ENCODE results near the gene CSMD2.

Gene CSMD2

GRCh38 chr1:33841494-33841893 lies 323.5 kb downstream of the CSMD2 start:
- DNase-seq: no peak

DNA sequence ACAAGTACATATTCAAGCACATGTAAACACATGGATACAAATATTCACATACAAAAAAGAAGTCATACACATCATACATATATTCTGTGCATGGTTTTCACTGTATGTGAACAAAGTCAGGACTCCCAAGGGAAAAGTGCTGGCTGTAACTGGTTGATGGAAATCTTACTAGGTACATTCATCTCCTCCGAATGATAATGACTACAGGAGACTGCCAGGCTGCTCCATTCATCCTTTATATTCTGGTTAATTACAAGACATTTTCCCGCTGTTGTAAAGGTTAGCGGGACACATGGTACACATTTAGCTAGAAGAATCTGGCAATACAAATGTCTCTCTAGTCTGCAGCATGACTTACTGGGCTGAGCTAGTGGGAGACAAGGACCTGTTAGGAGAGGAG lies 327.4 kb downstream of the CSMD2 start:
- DNase-seq: no peak

GRCh38 chr1:33836911-33837310 lies 328.1 kb downstream of the CSMD2 start:
- no peak for DNase-seq

DNA sequence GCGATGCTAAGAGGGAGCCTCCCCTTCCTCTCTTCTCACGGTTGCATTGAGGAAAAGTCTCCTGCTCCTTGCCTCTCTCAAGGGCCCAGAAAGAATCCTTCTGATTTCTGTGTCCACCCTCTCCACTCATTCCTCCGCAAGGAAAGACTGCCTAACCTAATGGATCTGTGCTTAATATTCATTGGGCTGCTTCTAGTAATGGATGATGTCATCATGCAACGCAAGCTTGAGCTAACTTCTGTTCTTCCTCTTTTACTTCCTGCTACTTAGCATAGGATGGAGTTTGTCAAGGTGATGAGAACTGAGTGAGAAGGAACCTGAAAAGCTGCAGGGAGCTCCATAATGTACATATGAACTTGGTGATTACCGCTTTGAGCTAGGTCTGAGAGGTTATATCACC lies 336.4 kb downstream of the CSMD2 start:
- no peak for DNase-seq

DNA sequence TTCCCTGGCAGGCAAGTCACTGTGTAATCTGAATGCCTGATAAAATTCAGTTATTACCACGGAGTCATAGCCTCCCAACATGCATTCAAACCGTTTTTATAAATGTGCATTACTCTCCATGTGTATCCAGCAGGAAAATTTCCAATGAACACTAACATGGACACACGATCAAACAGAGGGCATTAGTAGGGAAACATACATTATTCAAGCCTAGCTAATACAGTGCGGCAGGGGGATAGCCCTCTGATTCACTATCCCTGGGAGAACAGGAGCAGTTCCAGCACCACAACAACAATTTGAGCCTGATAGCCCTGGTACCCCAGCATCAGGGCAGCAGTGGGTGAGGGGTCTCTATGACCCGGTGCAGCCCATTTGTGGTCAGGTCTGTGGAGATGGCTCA lies 337.0 kb downstream of the CSMD2 start:
- DNase-seq: no peak

GRCh38 chr1:33826711-33827110 lies 338.3 kb downstream of the CSMD2 start:
- no peak for DNase-seq

DNA sequence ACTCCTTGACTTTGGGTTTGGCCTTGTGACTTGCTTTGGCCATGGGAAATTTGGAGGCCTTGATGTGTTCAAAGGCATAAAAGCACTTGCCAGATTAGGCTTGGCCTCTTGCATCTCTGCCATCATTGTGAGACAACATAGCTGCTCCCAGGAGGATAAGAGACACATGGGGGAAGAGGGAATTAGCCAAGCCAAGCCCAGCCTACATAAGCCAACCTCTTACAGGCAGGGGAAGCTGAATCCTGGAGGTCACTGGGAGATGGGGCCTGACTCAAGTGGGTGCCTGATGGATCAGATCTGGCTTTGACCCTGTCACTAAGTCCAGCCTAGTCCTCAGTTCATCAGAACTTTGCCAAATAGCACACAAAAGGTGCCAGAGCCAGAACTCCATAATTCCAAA lies 338.7 kb downstream of the CSMD2 start:
- DNase-seq: no peak

DNA sequence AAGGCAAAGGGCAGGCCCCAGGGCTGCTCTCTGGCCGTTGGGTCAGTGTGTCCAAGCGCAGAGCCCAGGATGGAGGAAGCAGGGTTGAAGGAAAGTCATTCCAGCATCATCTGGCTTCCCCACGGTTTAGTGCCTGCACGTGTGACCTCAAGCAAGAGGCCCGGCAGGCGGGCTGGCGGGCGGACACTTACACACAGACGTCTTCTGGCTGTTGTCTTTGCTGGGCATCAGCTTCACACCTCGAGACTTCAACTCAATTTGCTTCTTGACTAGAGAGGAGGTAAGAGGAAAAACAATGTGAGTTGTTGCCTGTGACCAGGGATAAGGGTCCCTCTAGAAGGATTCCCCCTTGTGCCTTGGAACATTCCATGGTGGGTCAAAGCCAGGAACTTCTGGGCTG lies 339.5 kb downstream of the CSMD2 start:
- DNase-seq: no peak

- DNase-seq: no peak
Observed at GRCh38 chr1:33824971-33825370, 340.1 kb downstream of the CSMD2 start.

- no peak for DNase-seq
Observed at GRCh38 chr1:33824321-33824720, 340.7 kb downstream of the CSMD2 start.

DNA sequence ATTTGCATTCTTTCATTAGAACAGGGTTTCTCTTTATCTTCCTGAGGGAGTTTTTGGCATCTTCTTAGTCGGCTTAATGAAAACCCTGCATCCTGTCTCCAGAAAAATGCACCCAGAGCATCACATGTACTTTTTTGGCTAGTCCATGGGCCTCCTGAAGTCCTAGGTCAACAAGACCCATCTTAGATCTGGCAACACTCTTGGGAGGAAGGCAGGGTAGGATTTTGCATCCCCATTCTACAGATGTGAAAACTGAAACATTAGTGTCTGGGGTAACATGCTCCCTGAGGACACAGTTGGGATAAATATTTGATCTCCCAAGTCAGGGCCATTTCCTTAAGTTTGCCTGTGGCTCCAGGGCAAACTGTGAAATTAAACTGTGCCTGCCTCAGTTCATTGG lies 341.2 kb downstream of the CSMD2 start:
- no peak for DNase-seq

- no peak for DNase-seq
Observed at GRCh38 chr1:33823401-33823800, 341.6 kb downstream of the CSMD2 start.

DNA sequence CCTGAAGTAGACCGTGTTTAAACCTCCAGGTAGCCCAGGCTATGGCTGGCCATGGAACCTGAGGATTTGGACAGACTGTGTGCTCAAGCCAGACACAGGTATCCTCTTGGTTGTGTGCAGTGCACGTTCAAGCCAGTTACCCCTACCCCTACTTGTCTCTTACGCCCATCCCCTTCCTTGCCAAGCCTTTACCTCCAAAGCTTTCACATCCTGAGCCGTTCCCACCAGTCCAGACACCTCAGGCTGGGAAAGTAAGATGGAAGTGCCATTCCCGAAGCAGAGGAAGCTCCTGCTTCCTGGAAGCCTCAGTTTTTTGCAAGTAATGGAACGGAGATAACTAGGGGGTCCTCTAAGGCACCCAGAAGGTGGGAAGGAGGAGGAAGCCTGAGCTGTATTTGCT lies 342.6 kb downstream of the CSMD2 start:
- no peak for DNase-seq

DNA sequence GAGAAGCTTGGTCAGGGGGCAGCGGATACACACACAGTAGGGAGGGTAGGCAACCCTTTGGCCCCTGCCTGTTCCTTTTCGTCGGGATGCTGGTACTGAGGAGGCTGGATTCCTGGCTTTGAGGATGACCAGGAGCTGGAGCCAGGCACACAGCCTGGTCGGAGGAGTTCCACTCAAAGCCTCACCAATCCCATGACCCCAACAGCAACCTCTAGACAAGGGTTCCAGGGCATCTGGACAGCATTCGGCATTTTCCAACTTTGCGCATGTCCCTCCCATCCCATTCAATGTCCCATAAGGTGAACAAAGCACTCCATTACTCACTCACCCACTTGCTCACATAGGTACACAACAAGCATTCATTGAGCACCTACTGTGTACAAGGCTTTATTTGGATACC lies 343.7 kb downstream of the CSMD2 start:
- DNase-seq: no peak

DNA sequence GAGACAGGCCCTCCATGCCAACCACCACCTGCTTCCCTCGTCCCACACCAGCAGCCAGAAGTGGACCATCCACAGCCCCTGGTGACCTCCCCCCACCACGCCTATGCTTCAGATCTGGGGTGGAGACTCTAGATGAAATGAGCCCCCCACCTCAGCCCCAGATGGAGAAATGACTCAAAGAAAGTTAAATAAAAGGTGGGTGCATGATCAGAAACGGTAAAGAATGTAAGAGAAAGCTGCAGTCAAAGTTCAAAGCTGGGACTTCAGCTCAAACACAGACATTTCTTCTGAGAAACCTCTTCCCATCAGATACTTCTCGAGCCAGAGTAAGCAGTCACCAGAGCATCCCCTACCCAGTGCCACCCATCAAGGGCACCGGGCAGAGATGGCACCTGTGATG lies 344.2 kb downstream of the CSMD2 start:
- no peak for DNase-seq

- no peak for DNase-seq
Observed at GRCh38 chr1:33819913-33820311, 345.1 kb downstream of the CSMD2 start.

DNA sequence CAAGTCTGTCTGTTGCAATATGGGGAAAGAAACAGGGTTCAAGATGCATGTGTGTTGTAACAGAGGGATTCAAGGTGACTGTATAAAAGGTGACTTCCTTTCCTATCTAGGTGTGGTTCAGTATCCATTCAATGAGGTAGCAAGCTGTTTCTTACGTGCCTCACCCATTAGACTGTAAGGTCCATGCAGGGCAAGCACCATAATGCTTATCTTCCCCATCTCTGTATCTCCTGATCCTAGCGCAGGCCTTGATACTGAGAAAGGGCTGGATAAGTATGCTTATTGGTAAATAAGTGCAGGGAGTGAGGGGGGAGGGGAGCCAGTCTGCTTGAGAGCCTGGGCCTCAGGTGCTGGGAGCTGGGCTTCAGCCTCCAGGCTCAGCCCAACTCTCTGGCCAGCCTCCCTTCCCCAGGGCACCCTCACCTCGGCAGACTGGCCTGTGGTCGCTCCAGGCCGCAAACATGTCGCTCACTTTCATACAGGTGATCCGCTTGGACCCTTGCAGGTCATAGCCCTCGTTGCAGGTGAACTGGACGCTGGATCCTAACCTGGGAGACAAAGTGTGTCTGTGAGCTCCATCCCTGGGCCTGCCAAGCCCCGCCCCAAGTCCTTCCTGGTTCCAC lies 345.6 kb downstream of the CSMD2 start:
- no peak for DNase-seq

- DNase-seq: peak; percentile 36
Observed at GRCh38 chr1:33818071-33818470, 347.0 kb downstream of the CSMD2 start.

- no peak for DNase-seq
Observed at GRCh38 chr1:33815061-33815460, 350.0 kb downstream of the CSMD2 start.

DNA sequence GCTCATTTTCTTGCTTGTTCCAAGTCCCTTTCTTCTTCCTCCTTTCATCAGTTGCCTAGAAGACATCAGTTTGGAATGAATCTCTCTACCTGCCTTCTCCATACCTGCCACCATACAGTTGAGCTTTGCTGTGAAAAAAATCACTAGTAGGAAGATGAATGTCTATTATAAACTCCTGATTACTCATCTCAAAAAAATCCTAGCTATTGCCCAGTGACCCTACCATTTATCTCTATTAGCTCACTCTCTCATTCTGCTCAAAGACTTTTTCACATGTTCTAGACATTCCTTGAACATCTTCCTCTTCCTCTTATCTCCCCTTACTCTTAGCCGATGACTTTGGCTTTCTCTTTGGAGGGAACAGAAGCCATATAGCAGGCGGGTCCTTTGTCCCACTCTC lies 350.9 kb downstream of the CSMD2 start:
- no peak for DNase-seq

- DNase-seq: no peak
Observed at GRCh38 chr1:33810571-33810970, 354.5 kb downstream of the CSMD2 start.

- no peak for DNase-seq
Observed at GRCh38 chr1:33805988-33806387, 359.0 kb downstream of the CSMD2 start.

GRCh38 chr1:33802268-33802667 lies 362.8 kb downstream of the CSMD2 start:
- DNase-seq: no peak

GRCh38 chr1:33797849-33798248 lies 367.2 kb downstream of the CSMD2 start:
- DNase-seq: no peak

DNA sequence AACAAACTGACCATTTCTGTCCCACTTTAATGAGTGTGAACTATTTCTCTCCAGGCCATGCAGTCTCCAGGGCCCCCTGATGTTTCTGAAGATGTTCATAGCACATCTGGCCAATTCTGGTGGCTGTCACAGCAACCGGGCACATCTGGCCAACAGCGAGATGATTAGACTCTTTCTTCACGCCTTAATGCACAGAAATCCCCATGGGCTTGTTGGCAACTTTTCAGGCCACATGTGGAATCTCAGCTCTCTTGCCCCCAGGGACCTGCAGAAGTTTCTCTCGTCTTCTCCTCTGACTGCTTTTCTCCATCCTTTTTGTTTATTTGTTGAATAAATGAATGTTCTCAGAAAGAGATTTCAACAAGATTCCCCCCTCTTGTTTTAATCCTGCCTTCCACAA lies 372.4 kb downstream of the CSMD2 start:
- DNase-seq: no peak

DNA sequence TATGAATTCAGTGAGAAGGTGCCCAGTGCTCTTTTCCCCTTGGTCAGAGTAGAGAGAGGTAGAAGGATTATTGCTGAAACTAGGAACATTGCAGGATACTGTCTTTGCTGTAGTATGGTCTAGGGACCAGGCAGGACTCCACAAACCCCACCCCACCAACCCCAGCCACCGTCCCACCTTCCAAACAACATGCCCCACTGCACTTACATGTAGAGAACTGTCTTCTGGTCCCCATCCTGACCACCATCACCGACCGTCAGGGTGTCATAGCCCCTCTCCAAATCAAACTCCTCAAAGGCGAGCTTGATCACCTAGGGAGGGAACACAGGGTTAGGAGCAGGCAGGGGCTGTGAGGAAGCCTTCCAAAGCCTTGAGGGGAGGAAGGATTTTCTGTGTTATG lies 372.8 kb downstream of the CSMD2 start:
- DNase-seq: no peak

All from NCI-H187 treated with DMSO at 0.1 percent for 48 hours (cell line).